ACC112 (cell line): Measurements from ENCODE around the gene PTK7.

Experiments used
- H2AFZ ChIP-seq: fragments of 200-600 bp; sonication (generic); one replicate; pipeline ENCODE4 v1.6.0; 2017; ENCODE audit warnings: antibody characterized with exemption, low read length; ENCODE audit not compliant: unreplicated experiment
- H3K27ac ChIP-seq: fragments of 200-600 bp; sonication (generic); 2 replicates; pipeline ENCODE4 v1.5.1; 2014; ENCODE audit warnings: low read depth, mild to moderate bottlenecking, antibody characterized with exemption, low read length, moderate library complexity
- H3K27me3 ChIP-seq: fragments of 200-600 bp; sonication (generic); 2 replicates; pipeline ENCODE4 v1.6.1; 2014; ENCODE audit warnings: mild to moderate bottlenecking, antibody characterized with exemption, low read length, moderate library complexity, mixed read lengths; ENCODE audit not compliant: insufficient read depth
- H3K36me3 ChIP-seq: fragments of 200-600 bp; sonication (generic); 2 replicates; pipeline ENCODE4 v1.6.1; 2016; ENCODE audit warnings: mild to moderate bottlenecking, antibody characterized with exemption, low read length, moderate library complexity, mixed read lengths; ENCODE audit not compliant: insufficient read depth
- H3K4me1 ChIP-seq: fragments of 200-600 bp; sonication (generic); one replicate; pipeline ENCODE4 v1.6.1; 2016; ENCODE audit warnings: low read length, mixed read lengths; ENCODE audit not compliant: insufficient read depth, unreplicated experiment, control insufficient read depth
- H3K4me3 ChIP-seq: fragments of 200-600 bp; sonication (generic); 2 replicates; pipeline ENCODE4 v1.5.1; 2014; ENCODE audit warnings: mild to moderate bottlenecking, low read depth, low read length
- H3K79me2 ChIP-seq: fragments of 200-600 bp; sonication (generic); one replicate; pipeline ENCODE4 v1.6.0; 2016; ENCODE audit warnings: low read length; ENCODE audit not compliant: control insufficient read depth, unreplicated experiment, insufficient read depth

Gene PTK7

GRCh38 chr6:43088654-43089056, 12.5 kb downstream of the PTK7 start:
- H3K27ac ChIP-seq = no peak overlapping the region
- H2AFZ ChIP-seq = no peak overlapping the region
- H3K27me3 ChIP-seq = no peaks in the 10 kb centered on the region
- peaks cover 21% of the 10 kb centered on the region for H3K79me2 ChIP-seq
- H3K4me3 ChIP-seq = no peak overlapping the region
- H3K4me1 ChIP-seq = peaks cover 8% of the 10 kb centered on the region
- H3K36me3 ChIP-seq = no peaks in the 10 kb centered on the region

GRCh38 chr6:43089467-43089866, 13.4 kb downstream of the PTK7 start:
- no peak overlapping the region for H2AFZ ChIP-seq
- no peaks in the 10 kb centered on the region for H3K36me3 ChIP-seq
- peaks cover 20% of the 10 kb centered on the region for H3K79me2 ChIP-seq
- no peaks in the 10 kb centered on the region for H3K27me3 ChIP-seq
- no peak overlapping the region for H3K4me3 ChIP-seq
- H3K4me1 ChIP-seq = peaks cover 13% of the 10 kb centered on the region
- H3K27ac ChIP-seq = no peak overlapping the region

- no peak overlapping the region for H2AFZ ChIP-seq
- peaks cover 13% of the 10 kb centered on the region for H3K4me1 ChIP-seq
- H3K79me2 ChIP-seq = peaks cover 15% of the 10 kb centered on the region
- H3K27ac ChIP-seq = no peak overlapping the region
- H3K4me3 ChIP-seq = no peak overlapping the region
- no peaks in the 10 kb centered on the region for H3K27me3 ChIP-seq
- no peaks in the 10 kb centered on the region for H3K36me3 ChIP-seq
Measured at GRCh38 chr6:43089874-43090558, 13.9 kb downstream of the PTK7 start.

- H3K27ac ChIP-seq = no peak overlapping the region
- peaks cover 13% of the 10 kb centered on the region for H3K4me1 ChIP-seq
Measured at GRCh38 chr6:43090559-43090956, 14.4 kb downstream of the PTK7 start.

GRCh38 chr6:43091020-43091419, 14.9 kb downstream of the PTK7 start:
- Histone ChIP-seq H3K27ac (no peak overlapping the region), H3K36me3 (no peaks in the 10 kb centered on the region), H3K79me2 (peaks cover 18% of the 10 kb centered on the region), H3K4me1 (peaks cover 14% of the 10 kb centered on the region), H3K4me3 (no peak overlapping the region), H3K27me3 (no peaks in the 10 kb centered on the region), H2AFZ (no peak overlapping the region)

More at GRCh38 chr6:43090559-43090956, 14.4 kb downstream of the PTK7 start:
- Histone ChIP-seq H3K36me3 (no peaks in the 10 kb centered on the region), H2AFZ (no peak overlapping the region), H3K79me2 (peaks cover 18% of the 10 kb centered on the region), H3K27me3 (no peaks in the 10 kb centered on the region), H3K4me3 (no peak overlapping the region)

- Histone ChIP-seq H3K36me3 (no peaks in the 10 kb centered on the region), H2AFZ (no peak overlapping the region), H3K27ac (no peak overlapping the region), H3K4me1 (peaks cover 17% of the 10 kb centered on the region), H3K27me3 (no peaks in the 10 kb centered on the region), H3K4me3 (no peak overlapping the region), H3K79me2 (peaks cover 18% of the 10 kb centered on the region)
Measured at GRCh38 chr6:43091436-43091991, 15.4 kb downstream of the PTK7 start.

- H3K27me3 ChIP-seq = no peaks in the 10 kb centered on the region
- no peak overlapping the region for H3K4me3 ChIP-seq
- no peak overlapping the region for H3K27ac ChIP-seq
- H3K79me2 ChIP-seq = peaks cover 24% of the 10 kb centered on the region
- H3K36me3 ChIP-seq = no peaks in the 10 kb centered on the region
- peaks cover 28% of the 10 kb centered on the region for H3K4me1 ChIP-seq
- H2AFZ ChIP-seq = no peak overlapping the region
Measured at GRCh38 chr6:43092635-43093034, 16.5 kb downstream of the PTK7 start.

GRCh38 chr6:43093436-43094289, 17.5 kb downstream of the PTK7 start:
- peak overlapping the region; percentile 51 for H2AFZ ChIP-seq
- peaks cover 28% of the 10 kb centered on the region for H3K79me2 ChIP-seq
- H3K4me1 ChIP-seq = peaks cover 33% of the 10 kb centered on the region
- peak overlapping the region; percentile 49 for H3K27ac ChIP-seq
- no peaks in the 10 kb centered on the region for H3K36me3 ChIP-seq
- H3K27me3 ChIP-seq = no peaks in the 10 kb centered on the region
- peak overlapping the region; percentile 80 for H3K4me3 ChIP-seq

GRCh38 chr6:43095939-43096338, 19.8 kb downstream of the PTK7 start:
- peaks cover 29% of the 10 kb centered on the region for H3K4me1 ChIP-seq

GRCh38 chr6:43096451-43097097, 20.5 kb downstream of the PTK7 start:
- H3K79me2 ChIP-seq = peaks cover 27% of the 10 kb centered on the region

More at GRCh38 chr6:43095939-43096338, 19.8 kb downstream of the PTK7 start:
- Histone ChIP-seq H3K27me3 (no peaks in the 10 kb centered on the region), H2AFZ (no peak overlapping the region), H3K36me3 (no peaks in the 10 kb centered on the region), H3K79me2 (peaks cover 28% of the 10 kb centered on the region), H3K4me3 (no peak overlapping the region), H3K27ac (peak overlapping the region; percentile 54; the same call in 1 of the 2 replicates)

More at GRCh38 chr6:43096451-43097097, 20.5 kb downstream of the PTK7 start:
- Histone ChIP-seq H3K36me3 (no peaks in the 10 kb centered on the region), H3K27me3 (no peaks in the 10 kb centered on the region), H3K27ac (peak overlapping the region; percentile 54), H2AFZ (no peak overlapping the region), H3K4me3 (peak overlapping the region; percentile 44), H3K4me1 (peaks cover 29% of the 10 kb centered on the region)
